Keratinocyte (primary cell): ENCODE results near the gene SOWAHC. TPM values are rescaled to one million over a fixed set of nuclear protein-coding genes. Genes with fewer than 3 reads are reported as not detected.

Experiments used
- DNase-seq: peaks from one replicate; pipeline ENCODE4 v3.0.0-alpha.2; 2011; ENCODE audit warnings: low read depth, missing footprints, low spot score
- FAIRE-seq: peaks from 2 replicates; lab custom pipeline; 2011; peaks lifted over from hg19 to GRCh38; lab: Jason Lieb, UNC
- H2AFZ ChIP-seq: 2 replicates; pipeline ENCODE4 v1.6.0; 2012; ENCODE audit warnings: low read length, control low read depth, inconsistent platforms; ENCODE audit not compliant: control insufficient read depth
- H3K27ac ChIP-seq: 2 replicates; pipeline ENCODE4 v1.5.1; 2011; ENCODE audit warnings: low read length; ENCODE audit not compliant: control insufficient read depth, insufficient read depth
- H3K27me3 ChIP-seq: 3 replicates; pipeline ENCODE4 v1.6.0; 2011; ENCODE audit warnings: low read length; ENCODE audit not compliant: control insufficient read depth, insufficient read depth; ENCODE audit errors: extremely low read depth
- H3K36me3 ChIP-seq, 2 experiments: 2 replicates in 1 of 2; 3 replicates in 1 of 2; pipeline ENCODE4 v1.5.1; 2011; ENCODE audit warnings: low read length in 2 of 2, mild to moderate bottlenecking in 1 of 2; ENCODE audit not compliant: control insufficient read depth in 2 of 2, insufficient read depth in 2 of 2; ENCODE audit errors: extremely low read depth in 1 of 2
- H3K4me1 ChIP-seq: 3 replicates; pipeline ENCODE4 v1.5.1; 2011; ENCODE audit warnings: low read length; ENCODE audit not compliant: control insufficient read depth, insufficient read depth; ENCODE audit errors: extremely low read depth
- H3K4me2 ChIP-seq: 3 replicates; pipeline ENCODE4 v1.6.0; 2011; ENCODE audit warnings: low read depth, low read length; ENCODE audit not compliant: control insufficient read depth, insufficient read depth; ENCODE audit errors: extremely low read depth
- H3K4me3 ChIP-seq, 3 experiments: fragments of 200-600 bp in 1 of 3; sonication (generic) in 1 of 3; 2 replicates in 2 of 3; 3 replicates in 1 of 3; pipeline ENCODE4 v1.5.1; 2011 to 2016; ENCODE audit warnings: low read length in 3 of 3, mild to moderate bottlenecking in 3 of 3, control low read depth in 2 of 3, inconsistent platforms in 1 of 3, low read depth in 1 of 3, mixed read lengths in 1 of 3, mixed run types in 1 of 3, moderate library complexity in 1 of 3; ENCODE audit not compliant: control insufficient read depth in 2 of 3, insufficient read depth in 2 of 3; ENCODE audit errors: extremely low read depth in 1 of 3
- H3K79me2 ChIP-seq: 2 replicates; pipeline ENCODE4 v1.6.0; 2012; ENCODE audit warnings: low read length; ENCODE audit not compliant: control insufficient read depth, insufficient read depth
- H3K9ac ChIP-seq: 3 replicates; pipeline ENCODE4 v1.6.0; 2011; ENCODE audit warnings: low read length; ENCODE audit not compliant: control insufficient read depth, insufficient read depth; ENCODE audit errors: extremely low read depth
- H3K9me1 ChIP-seq: 3 replicates; pipeline ENCODE4 v1.6.0; 2011; ENCODE audit warnings: low read length; ENCODE audit not compliant: control insufficient read depth, insufficient read depth; ENCODE audit errors: extremely low read depth
- H3K9me3 ChIP-seq: 2 replicates; pipeline ENCODE4 v1.5.1; 2012; ENCODE audit warnings: low read depth, low read length; ENCODE audit not compliant: control insufficient read depth
- H4K20me1 ChIP-seq: 3 replicates; pipeline ENCODE4 v1.6.0; 2011; ENCODE audit warnings: low read length; ENCODE audit not compliant: control insufficient read depth, insufficient read depth; ENCODE audit errors: extremely low read depth
- EZH2 ChIP-seq: IDR thresholded peaks from one replicate; pipeline ENCODE4 v1.6.1; 2012; ENCODE audit warnings: inconsistent platforms, mild to moderate bottlenecking, low read length, moderate library complexity
- dilution Hi-C: fragments of 300-500 bp; cut with MboI; formaldehyde crosslinking; loops from one replicate; pipeline ENCODE4 v1.7.0; 2020; ENCODE audit warnings: low sequenced_read_pairs; ENCODE audit not compliant: extremely low pct_ligation_motif_present
- polyA plus RNA-seq, 5 experiments: library from polyadenylated mRNA; depleted of rRNA in 3 of 5; stranded (reverse) in 3 of 5; stranded (forward) in 1 of 5; unstranded in 1 of 5; fragments of >200 nt; gene quantifications; 1 replicate in 1 of 5; 2 replicates in 3 of 5; 3 replicates in 1 of 5; pipeline versions ENCODE4 v1.2.1 to v1.2.3, GENCODE V29; 2011 to 2012; ENCODE audit warnings: missing spikeins in 2 of 5, low read depth in 1 of 5, low replicate concordance in 1 of 5
- TF ChIP-seq, protein P1 (sequence below), 3 experiments: IDR thresholded peaks in 1 of 3; conservative IDR thresholded peaks in 1 of 3; optimal IDR thresholded peaks in 1 of 3; 2 replicates in 2 of 3; 3 replicates in 1 of 3; pipeline versions ENCODE3 to v1.5.1; 2011; ENCODE audit warnings: low read length in 3 of 3, mild to moderate bottlenecking in 3 of 3, moderate library complexity in 2 of 3, control low read depth in 1 of 3, inconsistent platforms in 1 of 3; ENCODE audit not compliant: insufficient read depth in 2 of 3; ENCODE audit errors: extremely low read depth in 1 of 3

SOWAHC gene
- polyA plus RNA-seq, 1 donor (not counting 4 experiments of a cell fraction or from before 2014, with no cell fraction given) = 22.3 TPM

DNA sequence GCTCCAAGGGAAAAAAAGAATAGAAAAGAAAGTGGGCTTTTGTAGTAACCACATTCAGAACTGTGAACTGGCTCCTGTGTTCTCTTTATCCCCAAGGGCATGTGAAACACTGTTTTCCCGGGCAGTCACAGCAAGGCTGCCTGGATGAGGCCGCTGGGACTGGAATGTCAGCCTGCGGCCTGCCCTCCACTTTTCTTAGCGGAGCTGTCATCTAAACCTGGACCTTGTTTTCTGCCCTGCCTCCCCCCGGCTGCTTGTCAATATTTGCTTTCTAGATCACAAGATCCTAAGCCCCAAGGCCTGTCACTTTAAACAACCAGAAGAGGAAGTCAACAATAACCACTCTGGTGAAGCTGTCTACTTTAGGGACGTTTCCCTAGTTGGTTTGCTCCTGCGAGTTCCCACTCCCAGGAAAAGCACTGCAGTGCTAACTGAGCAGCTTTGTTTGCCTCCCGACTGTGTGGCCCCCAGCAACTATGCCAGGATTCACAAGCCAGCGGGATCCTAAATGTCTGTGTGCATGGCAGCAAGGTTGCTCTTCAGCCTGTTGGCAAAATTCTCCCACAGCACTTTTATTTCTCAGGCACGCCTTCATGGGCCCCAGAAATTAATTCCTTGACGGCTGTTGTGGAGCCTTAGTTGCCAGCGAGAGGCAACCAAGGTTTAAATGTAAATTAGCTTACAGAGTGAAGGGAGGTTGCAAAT lies 30.6 kb downstream of the SOWAHC start:
- H3K9ac ChIP-seq = no peak overlapping the region
- peak overlapping the region; percentile 78 for H2AFZ ChIP-seq
- no peaks in the 10 kb centered on the region for H3K79me2 ChIP-seq
- no peaks in the 10 kb centered on the region for H3K9me3 ChIP-seq
- peaks cover 12% of the 10 kb centered on the region for H3K4me1 ChIP-seq
- H3K27ac ChIP-seq = peak overlapping the region; percentile 8
- no peaks in the 10 kb centered on the region for H4K20me1 ChIP-seq
- peak overlapping the region in 2 of 3 experiments; percentile 34 to 38 for H3K4me3 ChIP-seq
- no peaks in the 10 kb centered on the region for H3K9me1 ChIP-seq
- dilution Hi-C loops = no loop called here
- no peaks in the 10 kb centered on the region for H3K36me3 ChIP-seq
- FAIRE-seq (peak; percentile 23), DNase-seq (no peak)
- no peaks in the 10 kb centered on the region for H3K27me3 ChIP-seq
- H3K4me2 ChIP-seq = peak overlapping the region; percentile 76
- no peak for TF ChIP-seq EZH2
- TF ChIP-seq, protein P1, sequence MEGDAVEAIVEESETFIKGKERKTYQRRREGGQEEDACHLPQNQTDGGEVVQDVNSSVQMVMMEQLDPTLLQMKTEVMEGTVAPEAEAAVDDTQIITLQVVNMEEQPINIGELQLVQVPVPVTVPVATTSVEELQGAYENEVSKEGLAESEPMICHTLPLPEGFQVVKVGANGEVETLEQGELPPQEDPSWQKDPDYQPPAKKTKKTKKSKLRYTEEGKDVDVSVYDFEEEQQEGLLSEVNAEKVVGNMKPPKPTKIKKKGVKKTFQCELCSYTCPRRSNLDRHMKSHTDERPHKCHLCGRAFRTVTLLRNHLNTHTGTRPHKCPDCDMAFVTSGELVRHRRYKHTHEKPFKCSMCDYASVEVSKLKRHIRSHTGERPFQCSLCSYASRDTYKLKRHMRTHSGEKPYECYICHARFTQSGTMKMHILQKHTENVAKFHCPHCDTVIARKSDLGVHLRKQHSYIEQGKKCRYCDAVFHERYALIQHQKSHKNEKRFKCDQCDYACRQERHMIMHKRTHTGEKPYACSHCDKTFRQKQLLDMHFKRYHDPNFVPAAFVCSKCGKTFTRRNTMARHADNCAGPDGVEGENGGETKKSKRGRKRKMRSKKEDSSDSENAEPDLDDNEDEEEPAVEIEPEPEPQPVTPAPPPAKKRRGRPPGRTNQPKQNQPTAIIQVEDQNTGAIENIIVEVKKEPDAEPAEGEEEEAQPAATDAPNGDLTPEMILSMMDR (optimal IDR thresholded peaks at IDR 0.05 in 1 of 3, IDR thresholded peaks at IDR 0.05 in 1 of 3, conservative IDR thresholded peaks at IDR 0.05 in 1 of 3; ENCODE audit: extremely low read depth in 1 of 3, insufficient read depth in 2 of 3, low read length in 3 of 3) = no peak

DNA sequence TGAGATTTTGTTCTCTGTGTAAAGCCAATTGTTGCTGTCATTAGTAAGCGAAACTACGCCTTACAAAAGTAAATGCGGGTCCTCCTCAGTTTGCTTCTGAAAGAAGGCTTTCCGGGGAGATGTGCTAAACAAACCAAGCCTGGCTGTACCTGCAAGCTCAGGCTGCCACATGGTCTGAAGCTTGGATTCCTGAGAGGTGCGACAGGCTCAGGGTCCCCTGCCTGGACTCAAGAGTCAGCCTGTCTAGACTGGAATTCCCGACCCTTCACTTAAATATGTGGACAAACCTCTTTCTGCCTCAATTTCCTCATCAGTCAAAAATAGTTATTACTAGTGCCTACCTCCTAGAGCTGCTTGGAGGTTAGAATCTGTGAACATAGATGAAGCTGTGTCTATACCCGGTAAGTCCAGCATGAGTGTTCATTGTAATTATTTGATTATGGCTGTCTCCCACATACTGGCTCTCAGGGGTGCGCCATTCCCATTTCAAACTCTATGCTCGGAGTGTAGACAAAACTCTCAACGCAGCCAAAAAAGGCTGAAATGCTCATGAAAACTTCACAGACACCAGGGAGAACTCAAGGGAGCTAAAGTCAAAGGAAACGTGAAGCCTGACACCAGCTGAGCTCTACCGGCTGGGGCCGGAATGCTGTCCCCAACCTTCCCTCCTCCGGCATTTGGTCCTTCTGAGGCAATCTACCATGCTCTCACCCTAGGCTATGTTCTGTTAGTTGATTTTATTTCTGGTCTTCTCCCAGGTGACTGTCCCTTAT lies 31.4 kb downstream of the SOWAHC start:
- H3K4me1 ChIP-seq = peaks cover 15% of the 10 kb centered on the region
- dilution Hi-C loops = no loop called here

More for the DNA sequence above, 31.4 kb downstream of the SOWAHC start:
- H3K4me3 ChIP-seq = no peak overlapping the region
- H3K9ac ChIP-seq = no peak overlapping the region
- H3K79me2 ChIP-seq = no peaks in the 10 kb centered on the region
- TF ChIP-seq, protein P1 (optimal IDR thresholded peaks at IDR 0.05 in 1 of 3, IDR thresholded peaks at IDR 0.05 in 1 of 3, conservative IDR thresholded peaks at IDR 0.05 in 1 of 3; ENCODE audit: extremely low read depth in 1 of 3, insufficient read depth in 2 of 3, low read length in 3 of 3) = no peak
- TF ChIP-seq EZH2 = no peak
- no peaks in the 10 kb centered on the region for H3K9me3 ChIP-seq
- FAIRE-seq (no peak), DNase-seq (no peak)
- H3K9me1 ChIP-seq = no peaks in the 10 kb centered on the region
- H3K27me3 ChIP-seq = no peaks in the 10 kb centered on the region
- H3K27ac ChIP-seq = no peak overlapping the region
- no peaks in the 10 kb centered on the region for H4K20me1 ChIP-seq
- no peak overlapping the region for H3K4me2 ChIP-seq
- H3K36me3 ChIP-seq = no peaks in the 10 kb centered on the region
- H2AFZ ChIP-seq = peak overlapping the region; percentile 78
